ENCODE results near the gene ACO2.
A peak's percentile ranks its signal among the peaks of the same experiment; 100 is the strongest.

ACO2 gene

DNA sequence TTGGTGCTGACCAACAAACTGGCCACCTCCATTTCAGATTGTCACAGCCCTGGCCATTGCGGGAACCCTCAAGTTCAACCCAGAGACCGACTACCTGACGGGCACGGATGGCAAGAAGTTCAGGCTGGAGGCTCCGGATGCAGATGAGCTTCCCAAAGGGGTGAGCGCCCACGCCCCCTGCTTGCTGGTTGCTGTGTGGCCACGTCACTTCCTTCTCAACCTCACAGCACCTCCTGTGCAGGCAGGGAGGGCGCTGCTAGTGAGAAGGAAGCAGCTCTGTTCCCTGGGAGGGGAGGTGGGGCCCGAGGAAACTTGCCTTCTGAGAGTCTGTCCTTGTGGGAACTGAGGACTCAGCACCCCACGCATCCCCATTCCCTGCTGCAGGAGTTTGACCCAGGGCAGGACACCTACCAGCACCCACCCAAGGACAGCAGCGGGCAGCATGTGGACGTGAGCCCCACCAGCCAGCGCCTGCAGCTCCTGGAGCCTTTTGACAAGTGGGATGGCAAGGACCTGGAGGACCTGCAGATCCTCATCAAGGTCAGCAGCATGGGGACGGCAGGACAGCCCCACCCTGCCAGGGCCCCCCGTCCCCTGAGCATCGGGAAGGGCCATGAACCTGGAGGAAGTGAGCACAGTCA lies 56.0 kb downstream of the ACO2 start:
- no peak for DNase-seq

DNA sequence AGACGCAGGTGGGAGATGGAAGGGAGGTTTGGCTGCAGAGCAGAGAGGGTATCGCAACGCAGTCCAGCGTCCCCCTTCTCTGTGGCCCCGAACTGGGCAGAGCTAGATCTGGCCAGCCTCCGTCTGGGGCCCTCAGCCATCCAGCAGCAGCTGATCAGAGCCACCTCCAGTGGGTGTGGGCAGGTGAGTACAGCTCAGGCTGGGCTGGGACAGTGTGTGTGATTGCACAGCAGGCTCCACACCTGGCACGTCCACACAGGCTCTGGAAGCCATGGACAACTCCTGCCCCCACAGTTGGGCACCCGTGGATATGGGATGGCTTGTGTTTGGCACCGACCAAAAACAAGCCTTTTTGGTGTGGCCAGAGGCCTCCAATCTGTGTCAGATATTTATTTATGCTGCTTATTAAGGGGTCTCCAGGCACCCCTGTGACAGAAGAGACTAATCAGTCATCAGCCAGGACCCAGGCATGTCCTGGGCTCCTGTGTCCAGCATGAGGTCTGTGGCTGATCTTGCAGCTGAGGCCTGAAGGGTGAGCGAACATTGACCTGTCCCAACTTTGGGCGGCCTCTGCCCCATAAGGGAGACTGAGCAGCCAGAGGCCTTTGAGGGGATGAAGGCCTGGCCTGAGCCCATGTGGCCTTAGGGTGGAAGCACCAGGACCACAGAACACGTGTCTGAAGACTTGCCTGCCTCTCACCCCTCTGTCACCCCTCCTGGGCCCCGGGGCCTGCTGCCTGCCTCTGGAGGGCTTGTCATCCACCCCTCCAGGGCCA lies 56.7 kb downstream of the ACO2 start:
- no peak for DNase-seq

DNA sequence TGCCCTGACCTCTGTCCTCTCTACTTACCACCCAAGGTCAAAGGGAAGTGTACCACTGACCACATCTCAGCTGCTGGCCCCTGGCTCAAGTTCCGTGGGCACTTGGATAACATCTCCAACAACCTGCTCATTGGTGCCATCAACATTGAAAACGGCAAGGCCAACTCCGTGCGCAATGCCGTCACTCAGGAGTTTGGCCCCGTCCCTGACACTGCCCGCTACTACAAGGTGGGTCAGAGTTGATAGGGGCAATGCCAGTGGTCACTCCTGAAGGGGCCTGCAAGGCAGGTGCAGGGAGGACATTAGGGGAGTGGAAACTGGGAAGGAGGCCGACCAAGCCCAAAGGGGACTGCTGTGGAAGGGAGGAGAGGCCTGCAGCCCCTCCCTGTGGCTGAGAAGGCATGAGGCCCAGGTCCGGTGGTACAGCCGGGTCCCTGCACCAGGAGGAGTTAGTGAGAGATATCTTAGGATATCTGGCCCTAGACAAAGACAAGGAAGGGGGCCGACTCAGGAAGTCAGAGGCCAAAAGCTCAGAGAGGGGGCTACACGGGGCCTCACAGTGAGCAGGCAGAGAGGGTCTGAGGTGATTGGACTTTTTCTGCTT lies 57.4 kb downstream of the ACO2 start:
- DNase-seq = no peak

DNA sequence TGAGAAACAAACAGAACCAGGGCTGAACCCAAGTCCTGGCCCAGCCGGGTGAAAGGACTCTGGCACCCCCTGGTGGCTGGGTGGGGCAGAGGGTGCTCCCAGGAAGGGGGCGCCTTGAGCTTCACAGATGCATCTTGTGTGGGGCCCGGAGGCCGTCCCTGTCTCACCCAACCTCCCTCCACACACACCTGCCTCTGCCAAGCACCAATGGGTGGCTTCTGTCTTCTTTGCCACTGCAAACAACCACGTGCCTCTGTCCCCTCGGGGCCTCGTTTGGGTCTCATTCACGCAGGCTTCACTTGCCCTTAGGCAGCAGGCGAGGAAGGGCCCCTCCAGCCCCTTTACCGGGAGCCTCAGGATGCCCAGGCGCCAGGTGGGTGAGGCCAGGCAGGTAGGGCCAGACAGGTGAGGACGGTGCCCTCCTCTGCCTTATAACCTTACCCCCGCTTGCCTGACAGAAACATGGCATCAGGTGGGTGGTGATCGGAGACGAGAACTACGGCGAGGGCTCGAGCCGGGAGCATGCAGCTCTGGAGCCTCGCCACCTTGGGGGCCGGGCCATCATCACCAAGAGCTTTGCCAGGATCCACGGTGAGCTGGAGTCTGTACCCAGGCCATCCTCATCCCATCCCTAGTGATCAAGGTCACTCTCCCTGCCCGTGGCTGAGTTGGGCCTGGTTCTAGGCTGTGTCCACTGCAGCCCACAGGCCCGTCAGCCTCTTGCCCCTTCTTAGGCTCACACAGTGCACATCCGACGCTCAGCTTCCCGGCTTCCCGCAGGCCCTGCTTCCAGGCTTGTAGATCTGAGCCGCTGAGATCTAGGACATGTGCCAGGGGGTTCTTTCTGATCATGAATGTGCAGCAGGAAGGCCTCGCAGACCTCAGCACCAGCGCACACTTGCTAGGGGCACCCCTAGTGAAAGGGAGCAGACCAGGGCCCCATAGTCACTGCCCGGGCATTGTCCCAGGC lies 58.2 kb downstream of the ACO2 start:
- DNase-seq = no peak

DNA sequence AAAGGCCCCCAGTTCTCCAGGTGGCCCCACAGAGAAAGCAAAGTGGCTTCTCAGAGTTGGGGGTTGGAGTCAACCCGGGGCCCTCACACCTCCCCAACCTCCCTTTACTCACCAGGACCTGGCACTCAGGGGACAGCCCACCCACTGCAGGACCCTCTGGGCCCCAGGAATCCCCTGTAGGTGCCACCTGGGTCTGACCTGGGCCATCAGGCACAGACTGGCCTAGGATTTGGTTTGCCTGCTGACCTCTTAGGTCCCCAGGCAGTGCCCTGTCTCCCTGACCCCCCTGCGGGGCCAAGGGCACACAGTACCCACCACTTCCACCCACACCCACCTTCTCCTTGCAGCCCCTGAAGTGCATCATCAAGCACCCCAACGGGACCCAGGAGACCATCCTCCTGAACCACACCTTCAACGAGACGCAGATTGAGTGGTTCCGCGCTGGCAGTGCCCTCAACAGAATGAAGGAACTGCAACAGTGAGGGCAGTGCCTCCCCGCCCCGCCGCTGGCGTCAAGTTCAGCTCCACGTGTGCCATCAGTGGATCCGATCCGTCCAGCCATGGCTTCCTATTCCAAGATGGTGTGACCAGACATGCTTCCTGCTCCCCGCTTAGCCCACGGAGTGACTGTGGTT lies 59.3 kb downstream of the ACO2 start:
- no peak for DNase-seq

DNA sequence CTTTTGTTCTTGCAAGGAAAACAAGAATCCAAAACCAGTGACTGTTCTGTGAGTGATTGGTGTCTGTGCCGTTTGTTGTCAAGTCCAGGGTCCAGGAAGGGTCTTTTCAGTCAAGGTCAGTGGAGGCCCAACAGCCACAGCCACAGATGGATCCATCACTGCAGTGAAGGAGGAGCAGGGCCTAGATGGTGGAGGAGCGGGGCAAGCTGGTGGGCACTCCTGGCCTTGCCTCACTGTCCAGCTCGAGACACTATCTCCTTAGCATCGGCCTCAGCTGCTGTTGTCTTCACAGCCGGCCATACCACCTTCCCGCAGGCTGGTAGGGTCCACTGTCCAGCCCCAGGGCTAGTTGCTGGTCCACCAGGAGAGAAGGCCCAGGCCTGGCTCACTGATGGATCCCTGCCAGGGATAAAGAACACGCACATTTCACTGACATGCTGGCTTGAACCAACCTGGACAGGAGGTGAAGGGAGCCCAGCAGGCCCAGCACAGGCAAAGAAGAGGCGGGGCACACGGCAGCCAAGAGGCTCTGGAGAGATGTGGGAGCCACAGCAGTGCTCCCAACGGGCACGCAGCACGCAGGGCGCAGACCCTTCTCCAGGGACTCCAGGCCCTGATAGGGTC lies 60.1 kb downstream of the ACO2 start:
- DNase-seq = no peak

DNA sequence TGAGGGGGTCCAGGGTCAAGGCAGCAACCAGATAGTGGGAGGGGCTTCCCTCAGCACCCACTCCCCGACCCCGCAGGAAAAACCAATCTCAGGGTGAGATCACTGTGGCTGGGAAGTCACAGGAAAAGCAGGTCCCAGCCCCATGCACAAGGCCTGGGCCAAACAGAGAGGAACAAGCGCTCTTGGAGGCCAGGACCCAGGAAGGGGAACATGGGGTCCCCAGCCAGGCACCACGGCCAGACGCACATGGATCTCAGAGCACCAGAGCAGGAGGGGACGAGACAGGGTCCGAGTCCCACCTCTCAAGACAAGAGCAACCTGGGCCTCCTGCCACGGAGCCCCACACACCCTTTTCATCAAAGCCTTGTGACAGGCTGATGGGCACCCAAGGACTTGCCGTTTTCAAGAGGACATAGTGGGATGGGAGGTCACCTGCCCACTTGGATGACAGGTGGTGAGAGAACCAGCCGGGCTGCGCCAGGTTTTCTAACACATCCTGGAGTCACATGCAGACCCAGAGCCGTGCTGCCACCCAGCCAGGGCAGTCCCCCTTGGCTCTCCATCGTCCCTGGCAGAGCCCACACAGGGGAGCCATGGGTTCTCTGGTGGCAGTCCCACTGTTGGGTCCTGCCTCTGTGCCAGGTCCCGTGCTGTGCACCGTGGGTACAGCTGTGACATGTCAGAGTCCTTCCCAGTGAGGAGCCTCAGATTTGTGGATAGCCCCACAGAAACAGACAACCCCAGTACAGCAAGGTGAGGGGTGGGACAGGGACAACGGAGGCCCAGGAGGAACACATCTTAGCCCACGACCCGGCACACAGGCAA lies 62.2 kb downstream of the ACO2 start:
- DNase-seq = no peak

DNA sequence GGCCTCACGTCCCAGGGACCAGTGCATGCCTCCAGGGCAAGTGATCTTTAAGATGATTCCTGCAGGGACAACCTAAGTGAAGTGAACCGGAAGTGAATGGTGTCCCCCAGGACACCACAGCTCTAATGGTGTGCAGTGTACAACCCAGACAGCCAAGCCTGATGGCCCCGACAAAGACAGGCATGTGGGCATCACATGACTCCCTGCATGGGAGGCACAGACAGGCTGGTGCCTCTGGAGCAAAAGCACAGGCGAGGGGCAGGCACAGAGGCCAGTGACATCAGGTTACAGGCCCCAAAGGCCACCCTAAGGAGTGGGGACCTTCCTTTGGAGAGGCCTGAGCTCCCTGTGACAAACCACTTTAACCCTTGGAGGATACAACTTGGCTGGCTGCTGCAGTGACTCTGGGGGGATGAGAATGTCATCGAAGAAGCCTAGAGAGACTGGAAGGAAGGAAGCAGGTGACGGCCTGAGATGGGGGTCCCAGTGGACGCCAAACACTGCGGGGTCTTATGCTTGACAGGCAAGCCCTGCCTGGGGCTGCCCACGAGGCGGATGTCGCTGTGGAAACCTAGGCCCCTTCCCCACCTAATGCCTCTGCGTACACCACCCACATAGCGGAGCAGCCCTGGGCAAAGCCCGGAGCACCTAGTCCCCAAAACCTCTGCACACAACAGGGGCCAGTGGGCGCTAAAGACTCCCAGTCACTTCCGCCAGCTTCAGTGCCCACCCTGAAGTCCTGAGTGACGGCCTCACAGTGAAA lies 63.0 kb downstream of the ACO2 start:
- no peak for DNase-seq

DNA sequence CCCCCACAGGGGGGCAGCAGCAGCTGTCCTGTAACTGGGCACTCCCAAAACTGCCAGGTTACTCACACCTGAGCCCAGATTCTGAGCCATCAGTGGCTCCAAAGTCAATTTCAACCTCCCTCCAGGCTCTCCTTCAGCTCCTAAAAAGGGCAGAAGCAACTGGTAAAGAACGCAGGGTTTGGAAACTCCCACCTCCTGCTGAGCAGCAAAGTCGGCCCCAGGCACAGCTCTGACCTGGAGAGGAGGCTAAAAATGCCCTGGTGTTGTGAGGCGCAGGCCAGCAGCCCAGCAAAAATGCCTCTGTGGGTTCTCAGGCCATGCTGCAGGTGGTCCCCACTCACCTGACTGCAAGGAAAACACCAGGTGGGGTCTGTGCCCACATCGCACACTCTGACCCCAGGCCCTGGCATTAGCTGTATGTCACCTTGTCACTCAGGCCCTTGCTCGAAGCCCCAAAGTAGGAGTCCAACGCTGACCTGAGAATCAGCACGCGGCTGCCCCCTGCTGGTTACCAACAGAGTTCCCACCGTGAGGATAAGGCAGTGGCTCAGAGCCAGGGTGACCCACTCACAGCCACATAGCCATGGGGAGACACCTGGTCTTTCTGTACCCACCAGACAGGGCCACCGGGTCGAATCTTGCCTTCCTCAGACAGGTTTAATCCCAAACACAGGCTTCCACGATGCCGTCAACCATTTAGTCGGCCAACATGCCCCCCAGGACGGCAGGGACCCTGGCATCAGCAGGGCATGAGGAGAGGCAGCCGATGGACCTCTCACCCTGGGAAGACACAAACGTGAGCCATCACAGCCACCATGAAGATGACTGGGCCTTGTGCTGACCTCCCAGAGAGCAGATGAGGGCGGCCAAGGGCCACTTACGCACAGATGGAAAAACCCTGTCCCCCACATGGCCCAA lies 64.2 kb downstream of the ACO2 start:
- peak; percentile 42 for DNase-seq

DNA sequence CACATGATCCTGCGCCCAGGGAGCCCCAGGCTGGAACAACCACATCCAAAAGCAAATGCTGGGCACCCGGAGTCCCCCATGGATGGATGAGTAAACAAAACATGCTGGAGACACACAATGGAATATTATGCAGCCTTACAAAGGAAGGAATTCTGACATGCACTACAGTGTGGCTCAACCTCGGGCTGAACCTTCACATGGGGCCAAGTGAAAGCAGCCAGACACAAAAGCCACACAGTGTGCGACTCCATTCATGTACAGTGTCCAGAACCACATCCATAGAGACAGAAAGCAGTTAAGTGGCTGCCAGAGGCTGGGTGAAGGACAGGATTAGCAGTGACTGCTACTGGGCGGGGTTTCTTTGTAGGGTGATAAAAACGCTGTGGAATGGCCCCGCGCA lies 65.3 kb downstream of the ACO2 start:
- no peak for DNase-seq

DNA sequence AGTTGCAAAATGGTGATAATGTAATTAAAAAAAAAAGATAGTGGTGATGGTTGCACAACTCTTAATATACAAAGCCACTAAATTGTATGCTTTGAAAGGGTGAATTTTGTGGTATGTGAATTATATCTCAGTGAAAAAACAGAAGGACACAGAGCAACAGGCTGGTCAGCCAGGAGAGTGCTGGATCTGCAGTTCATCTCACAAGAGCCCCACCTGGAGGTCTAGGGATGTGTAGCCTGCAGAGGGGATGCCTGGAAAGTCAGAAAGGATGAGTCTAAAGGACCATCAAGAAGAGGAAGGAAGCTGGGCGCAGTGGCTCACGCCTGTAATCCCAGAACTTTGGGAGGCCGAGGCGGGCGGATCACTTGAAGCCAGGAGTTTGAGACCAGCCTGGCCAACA lies 66.3 kb downstream of the ACO2 start:
- DNase-seq = no peak

DNA sequence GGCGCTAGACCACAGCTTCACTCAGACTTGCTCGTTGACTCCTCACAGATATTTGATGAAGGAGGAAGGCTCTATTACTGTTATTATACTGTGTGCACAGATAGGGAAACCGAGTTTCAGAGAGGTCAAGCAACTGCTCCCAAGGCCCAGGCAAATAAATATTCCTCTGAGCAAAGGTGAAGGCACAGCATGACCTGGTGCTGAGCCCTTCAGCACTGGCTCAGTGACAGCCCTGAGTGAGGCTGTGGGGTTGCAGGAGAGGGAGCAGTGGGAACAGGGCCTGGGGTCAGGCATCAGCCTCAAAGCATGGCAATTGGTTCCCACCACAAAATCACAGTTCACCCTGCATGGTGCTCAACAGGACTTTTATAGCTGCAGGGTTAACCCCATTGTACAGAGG lies 68.3 kb downstream of the ACO2 start:
- no peak for DNase-seq

DNA sequence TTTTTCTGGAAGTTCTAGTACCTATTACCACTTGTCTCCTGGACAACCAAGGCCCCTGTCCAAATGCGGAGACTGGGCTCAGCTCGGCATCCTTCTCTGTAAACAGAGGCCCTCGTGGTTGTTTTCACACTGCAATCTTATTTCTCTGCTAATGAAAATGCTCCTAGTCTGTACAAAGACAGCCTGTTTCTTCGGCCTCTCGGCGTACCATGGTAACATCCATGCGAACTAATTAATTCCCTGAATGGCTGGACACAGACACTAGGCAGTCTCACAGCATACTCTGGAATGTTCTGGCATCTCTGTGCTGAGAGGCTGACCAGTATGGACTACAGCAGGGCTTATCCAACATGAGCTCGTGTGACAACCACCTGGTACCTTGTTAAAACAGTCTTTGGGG lies 69.7 kb downstream of the ACO2 start:
- no peak for DNase-seq

DNA sequence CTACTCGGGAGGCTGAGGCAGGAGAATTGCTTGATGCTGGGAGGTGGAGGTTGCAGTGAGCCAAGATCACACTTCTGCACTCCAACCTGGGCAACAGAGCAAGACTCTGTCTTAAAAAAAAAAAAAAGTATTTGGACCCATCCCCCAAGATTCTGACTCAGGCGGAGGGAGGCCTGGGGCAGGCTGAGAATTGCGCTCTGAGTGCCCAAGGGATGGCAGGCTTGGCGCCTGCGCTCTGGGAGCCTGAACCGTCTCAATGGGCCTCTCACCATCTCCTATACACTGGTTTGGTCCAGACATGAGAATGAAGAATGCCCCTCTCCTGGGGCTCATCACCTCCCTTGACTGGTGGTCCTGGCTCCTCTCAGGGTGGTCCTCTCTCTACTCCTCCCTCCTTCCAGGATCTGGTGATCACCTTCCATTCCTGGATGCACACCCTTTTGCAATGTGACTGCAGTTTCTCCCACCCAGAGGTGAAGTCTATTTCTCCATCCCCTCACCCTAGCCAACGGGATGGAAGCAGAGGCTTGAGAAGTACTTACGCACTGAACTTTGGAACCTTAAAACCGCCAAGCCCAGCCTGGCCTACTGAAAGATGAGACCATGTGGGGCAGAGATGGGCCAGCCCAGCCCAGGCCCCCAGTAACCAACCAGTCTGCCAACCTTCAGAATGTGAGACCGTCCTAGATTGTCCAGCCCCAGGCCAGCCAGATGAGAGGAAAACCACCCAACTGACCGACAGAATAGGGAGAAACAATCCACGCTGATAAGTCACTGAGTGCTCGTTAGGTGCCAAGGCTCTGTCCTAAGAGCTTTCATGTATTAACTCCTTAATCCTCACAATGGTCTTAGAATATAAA lies 70.5 kb downstream of the ACO2 start:
- DNase-seq = no peak

DNA sequence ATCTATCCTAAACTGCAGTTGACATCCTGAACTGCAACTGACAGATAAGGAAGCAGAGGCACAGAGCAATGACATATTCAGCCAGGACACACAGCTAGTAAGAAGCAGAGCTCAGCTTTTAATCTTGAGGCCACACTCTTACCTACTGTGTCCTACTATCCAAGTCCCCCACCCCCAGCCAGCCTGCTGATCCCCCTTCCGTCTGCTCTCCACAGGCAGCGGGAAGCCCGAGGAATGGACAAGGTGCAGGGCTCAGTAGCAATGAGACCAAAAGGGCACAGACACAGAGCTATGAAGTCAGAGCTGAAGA lies 71.0 kb downstream of the ACO2 start:
- DNase-seq = no peak

DNA sequence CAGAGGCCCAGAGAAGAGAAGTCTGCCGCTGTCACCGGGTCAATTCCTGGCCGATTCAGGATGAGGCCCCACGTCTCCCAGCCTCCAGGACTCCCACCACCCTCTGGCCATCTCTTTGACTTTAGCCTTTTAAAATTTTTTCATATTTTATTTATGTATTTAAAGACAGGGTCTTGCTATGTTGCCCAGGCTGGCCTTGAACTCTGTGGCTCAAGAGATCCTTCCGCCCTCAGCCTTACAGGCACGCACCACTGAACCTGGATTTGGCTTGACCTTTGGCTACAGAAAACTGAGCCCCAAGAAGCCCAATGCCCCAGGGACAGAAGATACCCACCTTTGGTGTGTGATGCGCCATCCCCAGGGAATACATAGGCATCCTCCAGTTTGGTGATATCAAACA lies 71.4 kb downstream of the ACO2 start:
- DNase-seq = no peak

DNA sequence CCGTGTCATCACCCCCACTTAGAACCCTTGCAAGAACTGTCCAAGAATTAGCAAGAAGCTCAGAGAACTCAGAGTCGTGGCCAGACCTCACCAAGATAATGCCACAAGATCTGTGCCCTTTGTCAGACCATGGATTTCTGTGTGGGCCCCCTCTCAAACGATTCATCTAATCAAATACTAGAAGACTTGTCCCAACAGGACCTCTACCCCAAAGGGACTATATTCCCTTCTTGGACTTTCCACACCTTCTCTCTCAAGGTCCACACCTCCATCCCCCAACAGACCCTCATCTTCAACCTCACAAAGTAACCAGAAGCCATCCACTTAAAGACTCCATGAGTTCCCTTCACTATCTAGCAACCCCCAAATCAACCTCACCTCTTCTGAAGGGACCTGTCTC lies 72.6 kb downstream of the ACO2 start:
- DNase-seq = no peak

DNA sequence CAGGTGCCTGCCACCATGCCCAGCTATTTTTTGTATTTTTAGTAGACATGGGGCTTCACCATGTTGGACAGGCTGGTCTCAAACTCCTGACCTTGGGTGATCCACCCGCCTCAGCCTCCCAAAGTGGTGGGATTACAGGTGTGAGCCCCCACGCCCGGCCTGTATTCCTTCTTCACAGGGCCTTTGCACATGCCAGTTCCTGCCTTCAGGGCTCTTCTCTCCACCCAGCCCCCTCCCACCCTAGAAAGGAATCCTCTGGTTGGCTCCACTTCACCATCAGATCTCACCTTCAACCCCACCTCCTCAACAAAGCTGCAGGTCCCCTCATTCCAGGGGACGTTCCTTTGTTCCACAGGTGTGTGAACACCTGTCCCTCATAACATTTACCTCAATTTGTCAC lies 73.3 kb downstream of the ACO2 start:
- no peak for DNase-seq
